ENCODE data around the gene PCAT6. TPM values are rescaled to one million over a fixed set of nuclear protein-coding genes. Genes with fewer than 3 reads are reported as not detected.

PCAT6 gene
- not detected in 2 replicates for total RNA-seq

DNA sequence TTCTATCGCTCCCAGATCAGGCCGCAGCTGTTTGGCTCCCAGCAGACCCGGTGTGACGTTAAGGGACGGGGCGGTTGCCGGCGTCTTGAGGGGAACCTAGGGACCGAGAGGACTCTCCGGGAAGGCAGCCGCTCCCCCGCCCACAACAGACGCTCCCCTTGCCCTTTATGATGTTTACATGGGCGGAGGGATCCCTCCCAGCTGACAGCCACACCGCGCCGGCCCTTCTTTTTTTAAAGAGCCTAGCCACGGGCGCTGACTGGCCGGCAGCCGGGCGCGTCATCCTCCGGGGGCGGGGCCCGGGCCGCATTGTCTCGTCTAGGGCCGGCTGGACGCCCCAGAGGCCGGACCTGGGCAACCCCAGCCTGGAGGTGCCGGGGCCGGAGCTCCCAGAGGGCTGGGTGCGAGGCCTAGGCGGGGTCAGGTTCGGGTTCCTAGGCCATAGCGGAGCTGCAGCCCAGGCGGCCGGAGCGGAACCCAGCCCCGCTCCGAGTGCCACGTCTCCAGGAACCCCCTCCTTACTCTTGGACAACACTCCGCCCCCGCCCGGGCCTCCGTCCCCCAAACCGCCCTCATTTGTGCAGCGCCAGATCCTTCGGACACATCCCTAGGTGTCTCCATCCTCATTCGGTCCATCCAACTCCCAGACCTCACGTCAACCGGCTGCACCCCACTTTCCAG is at the start of gene PCAT6:
Gene PCAT6, plus strand, starts transcription at position 340 of the 681 bp plus-strand sequence.

DNA sequence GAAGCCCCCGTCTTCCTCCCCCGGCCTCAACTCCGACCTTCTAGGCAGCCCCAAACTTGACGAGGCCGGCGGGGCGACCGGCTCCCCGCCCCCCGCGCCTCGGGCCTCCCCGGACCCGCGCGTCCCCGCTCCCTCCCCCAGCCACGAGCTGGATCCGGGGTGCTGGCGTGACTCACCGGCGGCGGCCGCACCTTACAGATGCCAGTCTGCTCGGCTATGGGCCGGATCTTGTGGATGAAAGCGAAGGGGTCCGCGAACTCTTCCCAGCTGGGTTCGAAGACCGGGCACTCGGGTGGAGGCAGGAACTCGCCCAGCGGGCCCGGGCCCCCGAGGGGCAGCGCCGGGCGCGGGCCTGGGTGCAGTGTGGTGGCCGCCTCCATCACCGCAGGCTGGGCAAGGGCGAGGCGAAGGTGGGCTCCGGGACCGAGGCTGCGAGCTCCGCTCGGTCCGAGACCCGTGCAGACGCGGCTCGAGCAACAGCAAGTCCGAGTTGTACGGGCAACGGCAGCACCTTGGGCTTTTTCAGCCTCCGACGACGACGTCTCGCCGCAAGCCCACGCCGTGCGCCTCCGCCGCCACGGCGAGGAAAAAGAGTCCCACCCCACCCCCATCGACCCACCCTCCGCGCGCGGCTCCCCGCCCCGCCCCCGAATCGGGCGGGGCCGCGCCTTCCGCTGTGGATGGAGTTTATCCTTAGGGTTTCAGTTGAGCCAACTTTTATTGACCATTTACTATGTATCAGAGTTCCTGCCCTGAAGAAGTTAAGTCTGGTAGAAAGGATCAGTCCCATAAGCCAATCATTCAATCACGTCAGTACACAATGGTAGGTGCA is 2.6 kb upstream of the PCAT6 start, which contains the start of gene KDM5B:
Gene KDM5B, minus strand, starts transcription at position 496 of the 832 bp plus-strand sequence. Its CDS starts 116 bp downstream, at position 380.

Small RNA genes lying within 50 kb of the gene (small RNA-seq; reads per million reads assigned to genes)
- not detected for gene AC098934.3

Other genes starting within 250 kb of the PCAT6 start
- under 0.01 TPM in 1 of 2 replicates, not detected in the other for gene SYT2, start 100.5 kb upstream of the PCAT6 start, total RNA-seq
- gene KDM5B, start 2.5 kb upstream of the PCAT6 start, total RNA-seq = 92.2 and 131 TPM in 2 replicates
- gene RABIF, start 78.2 kb downstream of the PCAT6 start, total RNA-seq = 7.2 and 7.6 TPM in 2 replicates
- gene KLHL12, start 116.3 kb downstream of the PCAT6 start, total RNA-seq = 36.0 and 38.5 TPM in 2 replicates
- gene ADIPOR1, start 147.4 kb downstream of the PCAT6 start, total RNA-seq = 102 and 109 TPM in 2 replicates
- gene CYB5R1, start 156.3 kb downstream of the PCAT6 start, total RNA-seq = 37.3 and 39.4 TPM in 2 replicates
- gene TMEM183A, start 196.4 kb downstream of the PCAT6 start, total RNA-seq = 95.7 and 104 TPM in 2 replicates
- 11.2 and 14.5 TPM in 2 replicates for gene PPFIA4, start 215.5 kb downstream of the PCAT6 start, total RNA-seq

Data from hair follicle dermal papilla cell (primary cell).